NCI-H2227 treated with DMSO at 0.1 percent for 48 hours (cell line): ENCODE measurements around the gene PRMT7.

Experiments used
- DNase-seq: peaks from one replicate; lab custom pipeline; 2025; lab: John Stamatoyannopoulos, UW

Gene PRMT7, protein sequence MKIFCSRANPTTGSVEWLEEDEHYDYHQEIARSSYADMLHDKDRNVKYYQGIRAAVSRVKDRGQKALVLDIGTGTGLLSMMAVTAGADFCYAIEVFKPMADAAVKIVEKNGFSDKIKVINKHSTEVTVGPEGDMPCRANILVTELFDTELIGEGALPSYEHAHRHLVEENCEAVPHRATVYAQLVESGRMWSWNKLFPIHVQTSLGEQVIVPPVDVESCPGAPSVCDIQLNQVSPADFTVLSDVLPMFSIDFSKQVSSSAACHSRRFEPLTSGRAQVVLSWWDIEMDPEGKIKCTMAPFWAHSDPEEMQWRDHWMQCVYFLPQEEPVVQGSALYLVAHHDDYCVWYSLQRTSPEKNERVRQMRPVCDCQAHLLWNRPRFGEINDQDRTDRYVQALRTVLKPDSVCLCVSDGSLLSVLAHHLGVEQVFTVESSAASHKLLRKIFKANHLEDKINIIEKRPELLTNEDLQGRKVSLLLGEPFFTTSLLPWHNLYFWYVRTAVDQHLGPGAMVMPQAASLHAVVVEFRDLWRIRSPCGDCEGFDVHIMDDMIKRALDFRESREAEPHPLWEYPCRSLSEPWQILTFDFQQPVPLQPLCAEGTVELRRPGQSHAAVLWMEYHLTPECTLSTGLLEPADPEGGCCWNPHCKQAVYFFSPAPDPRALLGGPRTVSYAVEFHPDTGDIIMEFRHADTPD

DNA sequence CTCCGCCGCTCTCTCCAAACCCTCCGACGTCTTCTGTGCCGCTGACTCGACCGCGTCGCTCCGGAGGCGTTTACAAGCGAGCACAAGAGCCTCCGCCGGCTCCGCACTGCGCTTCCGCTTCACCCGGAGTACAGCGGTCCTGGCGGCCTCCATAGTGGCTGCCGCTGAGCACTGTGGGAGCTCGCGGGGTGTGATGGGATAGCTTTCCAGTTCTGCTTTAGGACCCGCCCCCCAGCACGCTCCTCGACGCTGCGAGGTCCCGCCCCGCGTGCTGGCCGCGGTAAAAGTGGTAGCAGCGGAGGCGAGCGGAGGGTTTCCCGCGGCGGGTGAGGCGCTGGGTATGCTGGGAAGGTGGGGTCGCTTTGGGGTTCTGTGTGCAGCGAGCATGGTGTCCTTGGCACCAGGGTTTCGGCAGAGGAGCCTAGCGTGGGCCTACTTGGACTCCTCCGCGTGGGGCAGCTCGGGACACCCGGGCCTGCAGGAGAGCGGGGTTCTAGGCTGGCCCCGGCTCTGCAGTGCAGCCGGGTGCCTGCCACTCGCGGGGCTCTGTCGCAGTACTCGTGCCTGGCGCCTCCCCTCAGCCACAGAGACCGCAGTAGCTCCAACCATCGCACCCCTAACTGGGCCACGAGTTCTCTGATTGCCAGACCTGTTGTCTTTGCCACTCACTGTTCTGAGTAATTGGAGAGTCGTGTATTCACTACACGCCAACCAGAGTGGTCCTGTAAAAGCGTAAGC is at the start of gene PRMT7, which contains the start of gene SLC7A6OS:
Gene PRMT7, plus strand, starts transcription at position 246 of the 738 bp plus-strand sequence. CDS start 4,961 bp downstream, outside the sequence.
Gene SLC7A6OS, minus strand, starts transcription at position 173 of the 738 bp plus-strand sequence. Its CDS starts 20 bp downstream, at position 153.
- DNase-seq = peak; percentile 77

DNA sequence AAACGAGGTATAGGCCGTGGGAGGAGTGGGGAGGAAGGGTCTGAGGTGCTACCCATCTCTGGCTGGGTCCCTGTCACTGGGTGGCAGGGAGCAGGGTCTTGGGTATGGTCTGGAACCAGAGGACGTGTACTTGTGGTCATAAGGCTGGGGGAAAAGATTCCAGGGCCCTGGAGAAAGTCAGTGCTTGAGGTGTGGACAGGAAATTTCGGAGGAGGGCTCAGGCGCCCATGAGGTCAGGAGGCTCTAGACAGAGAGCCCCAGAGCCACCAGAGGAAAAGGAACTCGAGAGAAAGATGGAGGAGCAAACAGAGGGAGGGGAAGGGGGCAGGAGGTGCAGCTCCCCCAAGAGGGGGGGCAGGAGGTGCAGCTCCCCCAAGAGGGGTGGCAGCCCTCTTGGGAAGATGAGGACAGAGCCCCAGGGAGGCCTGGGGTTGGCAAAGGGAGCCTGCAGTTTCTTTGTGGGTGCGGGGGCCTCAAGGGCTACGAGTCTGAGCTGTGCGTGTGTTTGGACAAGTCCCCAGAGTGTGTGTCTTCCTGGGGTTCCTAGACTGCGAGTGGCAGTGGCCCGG is 47.2 kb upstream of the PRMT7 start:
- DNase-seq = no peak

DNA sequence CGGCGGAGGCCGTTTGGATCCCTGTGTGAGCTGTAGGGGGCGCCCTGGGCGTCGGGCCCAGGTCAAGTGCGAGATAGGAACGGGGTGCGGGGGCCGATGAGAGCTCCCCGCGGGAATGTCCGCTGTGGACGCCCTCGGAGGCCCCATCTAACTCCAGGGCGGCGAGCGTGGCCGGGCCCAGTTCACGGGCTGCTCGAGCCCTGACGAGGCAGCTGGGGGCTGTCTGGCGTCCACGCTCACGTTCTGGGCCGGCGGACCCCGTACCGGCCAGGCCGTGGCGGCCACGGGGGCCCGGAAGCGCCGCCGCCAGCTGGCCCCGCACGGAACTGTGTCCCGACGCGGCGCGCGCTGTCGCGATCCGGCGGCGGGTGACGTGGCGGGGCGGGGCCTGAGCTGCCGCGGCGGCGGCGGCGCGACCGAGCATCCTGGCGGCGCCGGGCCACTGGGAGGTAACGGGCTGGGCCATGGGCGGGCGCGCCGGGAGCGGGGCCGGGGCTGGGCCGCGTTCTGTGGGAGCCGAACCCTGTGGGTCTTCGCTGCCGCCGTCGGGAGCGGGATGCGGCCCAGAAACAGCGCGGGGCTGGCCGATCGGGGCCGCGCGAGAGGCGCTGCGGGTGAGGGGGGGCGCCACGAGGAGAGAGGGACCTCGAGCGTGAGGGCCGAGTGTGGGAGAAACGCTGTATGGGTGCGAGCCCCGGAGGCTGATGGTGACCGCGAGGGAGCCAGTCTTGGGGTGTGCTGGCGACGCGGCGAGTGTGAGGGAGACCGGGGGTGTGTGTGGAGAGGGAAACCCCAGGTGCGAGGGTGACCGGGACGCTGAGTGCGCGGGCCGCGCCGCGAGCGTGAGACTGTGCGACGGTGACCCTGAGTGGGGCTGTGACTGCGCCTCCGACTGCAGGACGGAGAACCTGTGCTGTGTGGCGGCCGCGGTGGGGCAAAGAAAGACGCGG is 46.4 kb upstream of the PRMT7 start, which contains the start of gene SLC7A6:
Gene SLC7A6, plus strand, starts transcription at position 399 of the 950 bp plus-strand sequence. CDS start 10,201 bp downstream, outside the sequence.
- peak; percentile 26 for DNase-seq

DNA sequence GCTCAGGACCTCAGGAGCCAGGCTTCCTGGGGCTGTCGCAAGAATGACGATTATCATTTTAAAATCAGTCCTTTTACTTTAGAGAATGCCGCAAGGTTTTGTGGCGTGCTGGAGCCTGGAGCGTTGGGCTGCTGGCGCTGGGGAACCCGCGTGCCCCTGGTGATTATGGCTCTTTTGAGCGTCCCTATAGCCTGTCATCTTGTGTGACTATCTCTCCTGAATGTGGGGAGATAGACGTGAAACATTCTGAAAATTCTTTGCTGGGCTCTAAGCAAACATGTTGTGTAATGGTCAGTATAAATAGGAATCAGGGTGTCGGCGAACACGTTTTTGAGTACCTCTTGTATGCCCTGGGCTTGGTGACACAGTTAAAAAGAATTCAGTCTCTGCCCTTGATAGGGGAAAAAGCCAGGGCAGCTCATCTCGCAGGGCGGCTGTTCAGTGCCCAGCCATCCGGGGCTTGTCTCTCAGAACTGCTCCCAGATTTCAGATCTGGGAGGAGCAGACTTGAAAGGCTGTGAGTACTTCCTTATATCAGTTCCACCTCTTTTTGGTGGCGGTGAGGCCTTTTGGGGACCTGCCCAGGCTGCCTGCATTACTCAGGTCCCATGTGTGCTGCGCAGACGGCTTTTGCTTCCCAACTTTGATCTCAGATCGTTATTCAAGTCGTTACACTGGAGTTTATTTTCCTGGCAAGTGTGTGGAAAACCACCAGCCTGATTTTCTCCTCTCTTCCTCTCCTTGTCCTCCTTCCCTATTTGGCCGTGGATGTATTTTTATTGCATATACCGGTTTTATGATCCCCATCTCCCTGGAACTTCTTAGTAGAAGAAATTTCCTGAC is 45.5 kb upstream of the PRMT7 start:
- no peak for DNase-seq

DNA sequence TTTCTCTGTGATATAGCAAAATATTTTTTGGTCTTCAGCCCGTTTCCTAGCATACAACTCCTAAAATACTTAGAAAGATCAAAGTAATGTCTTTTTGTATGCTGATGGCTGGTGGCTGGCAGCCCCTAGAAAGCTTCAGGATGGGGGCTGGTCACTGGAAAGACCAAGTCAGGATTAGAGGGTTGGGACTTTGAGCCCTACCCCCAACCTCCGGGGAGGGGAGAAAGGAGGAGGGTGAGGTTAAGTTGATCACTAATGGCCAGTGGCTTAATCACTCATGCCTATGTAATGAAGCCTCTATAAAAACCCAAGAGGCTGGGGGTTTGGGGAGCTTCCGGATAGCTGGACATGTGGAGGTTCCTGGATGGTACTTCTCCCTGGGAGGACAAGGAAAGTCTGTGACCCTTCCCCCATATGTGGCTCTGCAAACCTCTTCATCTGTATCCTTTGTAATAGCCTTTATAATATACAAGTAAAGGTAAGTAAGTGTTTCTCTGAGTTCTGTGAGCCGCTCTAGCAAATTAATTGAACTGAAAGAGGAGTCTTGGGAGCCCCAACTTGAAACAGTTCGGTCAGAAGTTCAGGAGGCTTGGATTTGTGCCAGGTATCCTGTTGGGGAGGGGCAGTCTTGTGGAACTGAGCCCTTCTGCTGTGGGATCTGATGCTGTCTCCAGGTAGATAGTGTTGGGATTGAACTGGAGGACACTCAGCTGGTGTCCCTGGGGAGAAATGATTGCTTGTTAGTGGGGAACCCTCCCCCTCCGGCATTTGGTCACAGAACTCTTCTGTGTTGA is 43.0 kb upstream of the PRMT7 start:
- DNase-seq = no peak

DNA sequence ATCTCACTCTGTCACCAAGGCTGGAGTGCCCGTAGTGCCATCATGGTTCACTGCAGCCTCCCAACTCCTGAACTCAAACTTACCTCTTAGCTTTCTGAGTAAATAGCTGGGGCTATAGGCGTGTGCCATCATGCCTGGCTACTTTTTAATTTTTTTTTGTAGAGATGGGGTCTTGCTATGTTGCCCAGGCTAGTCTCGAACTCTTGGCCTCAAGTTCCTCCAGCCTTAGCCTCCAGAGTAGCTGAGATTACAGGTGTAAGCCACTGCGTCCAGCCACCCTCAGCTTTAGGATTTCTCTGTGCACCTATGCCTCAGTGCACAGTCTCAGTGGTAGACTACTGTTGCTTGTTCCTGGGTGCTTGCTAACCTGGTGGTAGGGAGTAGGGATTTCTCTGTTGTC is 41.0 kb upstream of the PRMT7 start:
- no peak for DNase-seq

DNA sequence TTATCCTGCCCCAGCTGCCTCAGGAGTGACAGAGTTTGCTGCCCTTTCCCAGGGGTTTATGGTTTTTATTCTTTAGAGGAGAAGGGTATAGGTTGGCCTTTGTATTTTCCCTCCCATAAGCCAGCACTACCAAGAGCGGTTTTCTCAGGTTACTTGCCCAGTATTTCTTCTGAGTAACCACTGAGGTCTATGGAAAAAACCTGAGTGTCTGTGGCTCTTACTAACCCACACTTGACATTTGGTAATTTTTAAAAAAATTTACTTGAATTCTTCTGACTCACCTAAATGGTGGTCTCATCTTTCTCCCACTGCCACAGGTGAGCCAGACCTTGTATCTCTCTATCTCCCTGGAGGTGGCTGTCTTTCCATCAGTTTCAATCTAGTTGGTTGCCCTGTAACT is 40.5 kb upstream of the PRMT7 start:
- no peak for DNase-seq

DNA sequence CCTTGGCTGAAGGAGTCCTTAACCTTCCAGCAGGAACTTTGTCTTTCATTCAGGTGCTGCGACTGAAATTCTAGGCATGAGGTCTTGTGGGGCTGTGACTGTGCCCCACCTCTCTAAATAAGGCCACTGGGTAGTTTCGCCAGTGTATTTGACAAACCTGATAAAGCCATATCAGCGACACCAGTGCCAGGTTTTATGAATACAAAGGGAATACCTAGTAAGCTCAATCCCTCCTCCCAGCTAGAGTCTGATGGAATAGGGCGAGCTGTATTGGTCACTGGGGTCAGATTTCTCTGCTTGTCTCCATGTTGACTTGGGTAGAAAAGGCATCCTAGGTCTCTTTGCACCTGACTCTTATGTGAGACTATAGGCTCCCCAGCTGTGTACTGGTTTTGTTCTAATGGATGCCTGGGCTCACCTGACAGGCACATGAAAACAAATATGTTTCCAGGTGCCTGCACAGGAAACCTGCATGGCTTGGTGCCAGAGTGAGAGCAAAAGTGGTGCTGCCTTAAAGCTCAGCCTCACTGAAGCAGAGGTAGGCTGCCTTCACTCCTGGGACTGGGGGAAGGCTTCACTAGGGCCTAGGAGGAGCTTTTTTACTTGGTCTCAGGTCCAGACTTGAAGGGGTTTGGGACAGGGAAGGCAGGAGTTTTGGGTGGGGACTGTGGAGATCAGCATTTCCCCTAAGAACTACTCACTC is 38.2 kb upstream of the PRMT7 start:
- DNase-seq = no peak

DNA sequence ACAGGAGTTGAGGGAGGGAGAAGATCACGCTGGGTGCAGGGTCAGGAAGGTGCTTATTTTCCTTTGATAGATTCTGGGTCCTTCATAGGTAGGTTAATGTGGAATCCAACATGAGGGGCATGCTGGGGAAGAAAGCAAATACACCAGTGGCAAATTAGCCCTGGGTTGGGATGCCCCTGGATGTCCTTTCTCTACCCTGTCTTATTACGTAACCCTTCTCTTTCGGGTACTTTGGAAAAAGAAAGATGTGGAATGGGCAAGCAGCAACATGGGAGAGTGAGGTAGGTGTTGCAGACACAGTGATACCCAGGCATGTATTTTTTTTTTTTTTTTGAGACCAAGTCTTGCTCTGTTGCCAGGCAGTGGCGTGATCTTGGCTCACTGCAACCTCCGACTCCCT is 37.4 kb upstream of the PRMT7 start:
- no peak for DNase-seq

DNA sequence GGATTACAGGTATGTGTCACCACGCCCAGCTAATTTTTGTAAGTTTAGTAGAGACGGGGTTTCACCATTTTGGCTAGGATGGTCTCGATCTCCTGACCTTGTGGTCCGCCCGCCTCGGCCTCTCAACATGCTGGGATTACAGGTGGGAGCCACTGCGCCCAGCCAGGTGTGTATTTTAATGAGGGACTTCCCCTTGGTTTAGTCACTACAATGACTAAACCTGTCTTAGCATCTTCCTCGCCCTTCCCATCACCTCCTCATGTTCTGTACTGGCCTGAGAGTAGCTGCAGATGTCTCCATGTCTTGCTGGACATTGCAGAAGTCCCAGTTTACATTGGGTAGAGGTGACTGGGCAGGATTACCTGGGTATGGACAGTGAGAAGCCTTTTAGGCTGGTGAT is 36.9 kb upstream of the PRMT7 start:
- no peak for DNase-seq

DNA sequence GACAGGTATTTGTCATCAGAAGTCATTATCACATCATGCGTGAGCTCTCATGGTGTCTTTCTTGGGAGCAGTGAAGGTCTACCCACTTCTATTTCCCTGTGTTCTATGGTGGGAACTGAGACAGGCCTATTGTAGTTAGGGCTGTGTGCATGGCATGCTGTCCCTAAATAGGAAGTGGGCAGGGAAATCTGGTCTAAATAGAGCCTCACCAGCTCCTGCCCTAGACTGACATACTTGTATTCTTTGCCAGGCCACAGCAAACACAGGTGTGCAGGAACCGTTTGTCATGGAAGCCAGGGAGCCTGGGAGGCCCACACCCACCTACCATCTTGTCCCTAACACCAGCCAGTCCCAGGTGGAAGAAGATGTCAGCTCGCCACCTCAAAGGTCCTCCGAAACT is 36.4 kb upstream of the PRMT7 start:
- DNase-seq = no peak

DNA sequence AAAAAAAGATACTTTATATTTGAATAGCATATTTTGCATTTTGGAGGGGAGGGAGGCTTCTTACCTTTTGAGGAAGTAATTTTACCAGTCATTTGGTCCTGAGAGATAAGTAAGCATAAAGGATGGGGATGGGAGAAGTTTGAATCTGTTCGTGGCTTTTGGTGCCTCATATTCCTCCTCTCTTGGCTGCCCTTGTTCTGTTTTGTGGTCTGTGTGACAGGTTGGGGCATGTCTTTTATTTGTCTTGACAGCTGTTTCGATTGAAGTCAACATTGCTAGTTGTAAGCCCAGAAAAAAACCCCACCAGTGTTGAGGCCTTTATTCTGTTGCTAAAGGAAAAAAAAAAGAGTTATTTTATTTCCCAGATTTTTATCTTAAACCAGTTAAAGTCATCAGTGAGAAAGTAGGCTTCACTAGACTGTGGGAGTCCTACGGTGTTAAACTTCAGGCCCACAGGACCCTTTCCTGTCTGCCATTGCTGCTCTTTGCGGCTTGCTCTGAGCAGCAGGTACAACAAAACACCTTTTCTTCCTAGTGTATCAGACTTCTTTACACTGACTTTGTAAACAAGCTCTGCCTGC is 35.1 kb upstream of the PRMT7 start:
- no peak for DNase-seq

DNA sequence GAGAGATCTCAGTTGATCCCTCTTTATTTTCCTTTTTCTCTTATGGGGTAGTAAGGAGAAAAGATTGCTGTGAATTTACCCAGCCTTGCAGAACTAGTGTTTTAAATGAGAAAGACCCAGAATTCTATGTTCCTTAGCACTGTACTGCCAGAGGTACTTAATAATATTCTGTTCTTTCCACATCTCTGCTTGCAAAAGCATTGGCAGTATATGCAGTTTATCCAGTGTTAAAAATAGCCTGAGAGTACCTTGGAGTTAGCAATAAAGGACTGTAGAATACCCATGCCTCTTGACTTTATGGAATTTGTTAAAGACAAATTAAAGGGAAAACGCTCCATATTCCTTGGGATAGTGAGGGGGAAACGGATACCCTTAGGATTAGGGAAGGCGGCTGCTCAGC is 34.6 kb upstream of the PRMT7 start:
- no peak for DNase-seq

DNA sequence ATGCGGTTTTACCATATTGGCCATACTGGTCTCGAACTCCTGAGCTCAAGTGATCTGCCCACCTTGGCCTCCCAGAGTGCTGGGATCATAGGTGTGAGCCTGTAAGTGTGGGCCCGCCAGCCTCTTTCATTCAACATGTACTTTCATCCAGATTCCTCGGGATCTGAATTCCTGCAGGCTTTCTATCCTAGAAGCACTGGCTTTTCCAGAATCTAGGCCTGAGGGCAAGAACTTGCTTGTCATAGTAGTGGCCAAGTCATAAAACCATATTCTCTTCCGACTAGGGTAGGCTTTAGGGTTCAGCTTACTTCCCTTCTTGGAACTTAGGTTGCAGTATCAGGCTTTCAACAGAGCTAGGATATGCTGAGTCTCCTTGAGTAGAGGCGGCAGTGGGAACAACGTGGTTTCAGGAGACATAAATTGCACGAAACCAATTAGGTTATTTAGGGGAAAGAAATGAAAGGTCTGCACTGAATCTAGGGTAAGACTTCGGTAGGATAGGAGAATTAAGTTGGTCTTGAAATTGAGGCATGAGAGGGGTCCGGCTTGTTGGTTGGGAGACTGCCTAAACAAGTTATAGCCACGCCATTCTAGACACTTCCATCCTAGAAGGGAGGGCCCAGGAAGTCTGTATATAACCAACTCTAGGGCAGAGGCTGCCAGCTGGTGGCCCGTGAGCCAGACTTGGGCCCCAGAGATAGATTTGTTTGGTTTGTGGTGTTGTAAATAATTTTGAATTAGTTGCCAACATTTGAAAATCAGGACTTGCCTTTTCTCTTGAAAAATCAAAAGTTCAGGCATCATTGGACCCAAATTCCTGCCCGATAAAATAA is 30.9 kb upstream of the PRMT7 start:
- no peak for DNase-seq

DNA sequence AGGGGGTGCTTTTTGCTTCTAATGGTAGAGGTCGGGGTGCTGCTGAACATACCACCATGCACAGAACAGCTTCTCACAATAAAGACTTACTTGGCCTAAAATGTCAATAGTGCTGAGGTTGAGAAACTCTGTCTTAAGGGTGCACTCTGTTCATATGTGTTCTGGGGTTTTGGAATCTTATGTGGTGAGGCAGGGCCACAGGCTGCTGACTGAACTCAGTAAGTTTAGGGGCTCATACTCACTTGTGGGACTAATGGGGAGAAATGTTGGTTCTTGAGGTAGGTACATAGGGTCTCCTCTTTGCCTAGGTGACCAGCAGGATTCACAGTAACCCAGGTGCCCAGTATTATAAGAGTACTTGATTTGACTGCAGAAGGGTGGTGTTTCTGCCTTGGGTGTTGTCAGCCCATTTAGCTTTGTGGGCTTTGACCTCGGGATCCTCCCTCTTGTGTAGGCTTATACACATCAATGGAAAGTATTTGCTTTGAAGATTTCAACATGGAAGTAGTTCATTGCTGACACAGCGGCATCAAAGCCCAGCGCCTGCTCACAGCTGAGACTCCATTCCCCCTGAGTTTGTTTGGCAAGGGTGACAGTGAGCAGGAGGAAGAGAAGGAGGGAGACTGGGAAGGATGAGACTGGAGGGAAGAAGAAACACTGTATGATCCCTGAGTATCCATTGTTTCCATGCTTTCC is 29.3 kb upstream of the PRMT7 start:
- no peak for DNase-seq

DNA sequence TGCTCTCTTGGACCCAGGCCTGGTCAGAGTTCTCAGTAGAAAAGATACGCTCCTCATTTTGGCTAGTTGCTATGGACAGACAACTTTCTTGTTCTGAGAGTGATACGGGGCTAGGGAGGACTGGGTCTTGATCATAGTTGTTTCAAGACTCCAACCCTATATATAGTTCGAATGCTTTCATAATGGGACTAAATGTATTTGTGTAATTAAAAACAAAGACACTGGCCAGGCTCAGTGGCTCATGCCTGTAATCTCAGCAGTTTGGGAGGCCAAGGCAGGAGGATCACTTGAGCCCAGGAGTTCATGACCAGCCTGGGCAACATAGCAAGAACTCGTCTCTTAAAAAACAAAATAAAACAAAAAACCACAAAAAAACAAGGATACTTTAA is 28.8 kb upstream of the PRMT7 start:
- no peak for DNase-seq

DNA sequence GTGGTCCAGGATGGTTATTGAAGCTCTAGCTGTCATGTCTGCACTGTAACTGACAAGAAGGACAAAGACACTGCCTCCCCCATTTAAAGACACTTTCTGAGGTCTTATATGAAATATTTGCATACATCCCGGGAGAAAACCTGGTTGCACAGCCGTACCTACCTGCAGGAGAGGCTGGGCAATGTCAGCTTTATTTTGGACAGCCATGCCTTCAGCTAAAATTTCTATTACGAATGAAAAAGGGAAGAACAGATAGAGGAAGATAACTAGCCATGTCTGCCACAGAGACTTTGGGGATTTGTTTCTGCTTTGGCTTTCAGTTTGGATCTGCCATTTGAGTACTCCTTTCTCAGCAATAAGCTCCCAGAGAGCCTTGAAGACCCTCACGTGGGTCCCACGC is 27.5 kb upstream of the PRMT7 start:
- no peak for DNase-seq
